HCT116 (cell line): ENCODE data around the gene SYP.

ENCODE experiments used
- CTCF ChIP-seq, 3 experiments: fragments of 200-600 bp in 1 of 3; sonication (generic) in 1 of 3; IDR thresholded peaks in 2 of 3; conservative IDR thresholded peaks in 1 of 3; 2 replicates each; pipeline ENCODE4 v1.5.1; 2012 to 2017; ENCODE audit warnings: low read depth in 2 of 3, low read length in 2 of 3, antibody characterized with exemption in 1 of 3, borderline replicate concordance in 1 of 3, control low read depth in 1 of 3, mild to moderate bottlenecking in 1 of 3, mixed read lengths in 1 of 3, mixed run types in 1 of 3, moderate library complexity in 1 of 3; ENCODE audit not compliant: insufficient read depth in 1 of 3
- EZH2 ChIP-seq: fragments of 200-600 bp; sonication (generic); IDR thresholded peaks from 2 replicates; pipeline ENCODE4 v1.6.1; 2017; ENCODE audit warnings: antibody characterized with exemption, mixed run types
- FOSL1 ChIP-seq: IDR thresholded peaks from 2 replicates; pipeline ENCODE4 v1.6.1; 2012; ENCODE audit warnings: low read depth
- JUND ChIP-seq: IDR thresholded peaks from 2 replicates; pipeline ENCODE4 v1.6.1; 2012
- POLR2A ChIP-seq: IDR thresholded peaks from 2 replicates; pipeline ENCODE4 v1.7.0; 2011; ENCODE audit warnings: borderline replicate concordance; ENCODE audit not compliant: insufficient read depth, insufficient read length; ENCODE audit errors: extremely low read depth
- POLR2AphosphoS5 ChIP-seq: IDR thresholded peaks from 2 replicates; pipeline ENCODE4 v1.6.1; 2011; ENCODE audit warnings: mild to moderate bottlenecking, low read depth, low read length, moderate library complexity

- no peak for TF ChIP-seq CTCF (IDR thresholded peaks at IDR 0.05 in 2 of 3, conservative IDR thresholded peaks at IDR 0.05 in 1 of 3; ENCODE audit: borderline replicate concordance in 1 of 3, insufficient read depth in 1 of 3, low read depth in 2 of 3, low read length in 2 of 3)
- no peak for TF ChIP-seq POLR2A
- no peak for TF ChIP-seq JUND
- TF ChIP-seq EZH2, result no peak
- TF ChIP-seq POLR2AphosphoS5, result no peak
- no peak for TF ChIP-seq FOSL1
Observed at GRCh38 chrX:49225858-49226257, 25.9 kb upstream of the SYP start.
